IPS-18a (cell line): ENCODE results near the gene CFAP97D2.
"Not testable (repeated sequence)": the region's sequence is repeated elsewhere in the genome, so short reads cannot be mapped to it uniquely, and the experiment has no call there.

Experiments
- H3K27ac ChIP-seq: one replicate; pipeline ENCODE4 v1.5.1; 2013; ENCODE audit warnings: low read length
- H3K27me3 ChIP-seq: one replicate; pipeline ENCODE4 v1.6.1; 2013; ENCODE audit warnings: mild to moderate bottlenecking, low read length; ENCODE audit not compliant: control insufficient read depth, insufficient read depth
- H3K36me3 ChIP-seq: one replicate; pipeline ENCODE4 v1.6.1; 2013; ENCODE audit warnings: low read depth, low read length; ENCODE audit not compliant: control insufficient read depth
- H3K4me1 ChIP-seq: one replicate; pipeline ENCODE4 v1.6.1; 2013; ENCODE audit warnings: low read depth, low read length; ENCODE audit not compliant: control insufficient read depth
- H3K4me3 ChIP-seq: one replicate; pipeline ENCODE4 v1.5.1; 2013; ENCODE audit warnings: low read length
- H3K9ac ChIP-seq: one replicate; pipeline ENCODE4 v1.6.1; 2013; ENCODE audit warnings: mild to moderate bottlenecking, low read length, moderate library complexity
- H3K9me3 ChIP-seq: one replicate; pipeline ENCODE4 v1.6.1; 2013; ENCODE audit warnings: low read depth, low read length; ENCODE audit not compliant: control insufficient read depth

Gene CFAP97D2

GRCh38 chr13:114196629-114197028, 17.6 kb downstream of the CFAP97D2 start:
- Histone ChIP-seq H3K36me3 (no peaks in the 10 kb centered on the region), H3K9me3 (no peaks in the 10 kb centered on the region), H3K9ac (no peak overlapping the region), H3K27me3 (no peaks in the 10 kb centered on the region), H3K27ac (no peak overlapping the region), H3K4me3 (no peak overlapping the region), H3K4me1 (no peaks in the 10 kb centered on the region)

- Histone ChIP-seq H3K4me3 (no peak overlapping the region), H3K27me3 (no peaks in the 10 kb centered on the region), H3K4me1 (no peaks in the 10 kb centered on the region), H3K9me3 (no peaks in the 10 kb centered on the region), H3K36me3 (no peaks in the 10 kb centered on the region), H3K9ac (no peak overlapping the region), H3K27ac (no peak overlapping the region)
These were observed 19.5 kb downstream of the CFAP97D2 start for GRCh38 chr13:114198556-114198955.

GRCh38 chr13:114199526-114199925, 20.5 kb downstream of the CFAP97D2 start:
- H3K27ac ChIP-seq, H3K4me1 ChIP-seq, H3K9me3 ChIP-seq, H3K36me3 ChIP-seq, H3K27me3 ChIP-seq, H3K9ac ChIP-seq, H3K4me3 ChIP-seq: not testable (repeated sequence)

DNA sequence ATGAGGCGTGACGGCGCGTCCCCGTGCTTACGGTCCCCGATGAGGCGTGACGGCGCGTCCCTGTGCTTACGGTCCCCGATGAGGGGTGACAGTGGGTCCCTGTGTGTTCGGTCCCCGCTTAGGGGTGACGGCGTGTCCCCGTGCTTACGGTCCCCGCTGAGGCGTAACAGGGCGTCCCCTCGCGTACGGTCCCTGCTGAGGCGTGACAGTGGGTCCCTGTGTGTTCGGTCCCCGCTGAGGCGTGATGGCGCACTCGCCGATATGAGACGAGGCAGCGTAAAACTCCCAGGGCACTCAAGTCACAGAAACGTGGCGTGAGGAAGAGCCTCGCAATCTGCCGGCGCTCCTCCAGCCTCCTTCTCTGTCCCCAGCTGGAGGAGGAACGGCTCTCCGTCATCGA, 20.9 kb downstream of the CFAP97D2 start:
- Histone ChIP-seq H3K36me3 (no peaks in the 10 kb centered on the region), H3K4me3 (no peak overlapping the region), H3K9ac (no peak overlapping the region)

DNA sequence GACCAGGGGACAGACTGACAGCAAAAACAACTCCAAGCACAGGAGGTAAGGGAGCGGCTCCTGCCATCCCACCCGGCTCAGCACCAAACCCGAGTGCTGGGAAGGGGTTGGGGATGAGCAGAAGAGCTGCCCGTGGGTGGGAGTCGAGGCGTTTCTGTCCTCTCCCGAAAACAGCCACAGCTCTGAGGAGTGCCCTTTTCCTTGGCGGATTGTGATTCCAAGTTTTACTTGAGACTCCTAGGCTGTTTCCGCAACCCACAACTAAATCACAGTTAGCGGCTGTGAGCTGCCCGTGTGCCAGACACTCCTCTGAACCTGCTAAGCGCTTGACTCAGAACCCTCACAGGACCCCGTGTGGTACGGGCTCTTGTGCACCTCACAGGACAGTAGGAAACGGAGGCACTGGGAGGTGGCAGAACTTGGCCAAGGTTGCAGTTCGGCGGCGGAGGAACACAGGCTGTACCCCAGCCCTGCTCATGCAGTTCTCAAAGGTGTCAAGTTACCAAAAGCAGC, 21.4 kb downstream of the CFAP97D2 start:
- Histone ChIP-seq H3K4me3 (no peak overlapping the region), H3K27ac (no peak overlapping the region), H3K9ac (no peak overlapping the region), H3K9me3 (no peaks in the 10 kb centered on the region), H3K27me3 (no peaks in the 10 kb centered on the region), H3K36me3 (no peaks in the 10 kb centered on the region), H3K4me1 (no peaks in the 10 kb centered on the region)

More for the DNA sequence above, 20.9 kb downstream of the CFAP97D2 start:
- H3K4me1 ChIP-seq: no peaks in the 10 kb centered on the region
- no peak overlapping the region for H3K27ac ChIP-seq
- H3K27me3 ChIP-seq: no peaks in the 10 kb centered on the region
- H3K9me3 ChIP-seq: no peaks in the 10 kb centered on the region

- H3K4me1 ChIP-seq: no peaks in the 10 kb centered on the region
- H3K36me3 ChIP-seq: no peaks in the 10 kb centered on the region
- H3K4me3 ChIP-seq: no peak overlapping the region
- no peak overlapping the region for H3K9ac ChIP-seq
- H3K27me3 ChIP-seq: no peaks in the 10 kb centered on the region
- peaks cover 7% of the 10 kb centered on the region for H3K9me3 ChIP-seq
- H3K27ac ChIP-seq: no peak overlapping the region
These were observed 23.5 kb downstream of the CFAP97D2 start for GRCh38 chr13:114202581-114202980.

DNA sequence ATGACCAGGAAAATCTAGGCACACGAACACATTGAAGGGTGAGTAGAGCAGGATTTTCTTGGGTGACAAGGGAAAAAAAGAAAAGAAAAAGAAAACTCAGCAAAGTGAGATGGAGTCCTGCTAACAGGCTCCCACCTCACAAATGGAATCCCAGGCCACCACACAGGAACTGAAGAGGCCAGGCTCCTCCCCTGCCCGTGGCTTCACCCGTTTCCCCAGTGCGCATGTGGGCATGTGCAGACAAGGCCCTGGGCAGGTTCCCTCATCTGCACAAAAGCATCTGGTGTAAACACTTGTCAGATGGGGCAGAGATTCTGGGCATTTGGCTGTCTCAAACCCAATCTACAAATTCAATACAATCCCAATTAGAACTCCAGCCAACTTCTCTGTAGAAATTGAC, 24.5 kb downstream of the CFAP97D2 start:
- H3K9ac ChIP-seq: no peak overlapping the region
- H3K27ac ChIP-seq: no peak overlapping the region
- H3K9me3 ChIP-seq: peaks cover 9% of the 10 kb centered on the region
- H3K27me3 ChIP-seq: no peaks in the 10 kb centered on the region
- H3K36me3 ChIP-seq: no peaks in the 10 kb centered on the region
- H3K4me3 ChIP-seq: no peak overlapping the region
- H3K4me1 ChIP-seq: no peaks in the 10 kb centered on the region

DNA sequence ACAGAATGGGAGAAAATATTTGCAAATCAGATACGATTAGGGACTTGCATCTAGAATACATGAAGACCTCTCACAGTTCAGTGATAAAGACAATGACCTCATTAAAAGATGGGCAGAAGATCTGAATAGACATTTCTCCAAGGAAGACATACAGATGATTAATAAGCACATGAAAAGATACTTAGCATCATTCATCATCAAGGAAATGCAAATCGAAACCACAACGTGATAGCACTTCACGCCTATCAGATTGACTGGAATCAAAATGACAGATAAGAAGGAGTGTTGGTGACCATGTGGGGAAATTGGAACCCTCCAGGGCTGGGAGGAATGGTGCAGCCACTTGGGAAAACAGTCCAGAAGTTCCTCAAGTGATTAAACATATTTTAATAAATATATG, 25.8 kb downstream of the CFAP97D2 start:
- Histone ChIP-seq H3K9ac (no peak overlapping the region), H3K9me3 (peaks cover 9% of the 10 kb centered on the region), H3K4me3 (no peak overlapping the region), H3K27me3 (no peaks in the 10 kb centered on the region), H3K27ac (no peak overlapping the region), H3K36me3 (no peaks in the 10 kb centered on the region), H3K4me1 (no peaks in the 10 kb centered on the region)

- Histone ChIP-seq H3K36me3 (no peaks in the 10 kb centered on the region), H3K4me1 (no peaks in the 10 kb centered on the region), H3K9ac (no peak overlapping the region), H3K27me3 (no peaks in the 10 kb centered on the region), H3K9me3 (peaks cover 9% of the 10 kb centered on the region), H3K27ac (no peak overlapping the region), H3K4me3 (no peak overlapping the region)
These were observed 29.1 kb downstream of the CFAP97D2 start for GRCh38 chr13:114208134-114208533.

DNA sequence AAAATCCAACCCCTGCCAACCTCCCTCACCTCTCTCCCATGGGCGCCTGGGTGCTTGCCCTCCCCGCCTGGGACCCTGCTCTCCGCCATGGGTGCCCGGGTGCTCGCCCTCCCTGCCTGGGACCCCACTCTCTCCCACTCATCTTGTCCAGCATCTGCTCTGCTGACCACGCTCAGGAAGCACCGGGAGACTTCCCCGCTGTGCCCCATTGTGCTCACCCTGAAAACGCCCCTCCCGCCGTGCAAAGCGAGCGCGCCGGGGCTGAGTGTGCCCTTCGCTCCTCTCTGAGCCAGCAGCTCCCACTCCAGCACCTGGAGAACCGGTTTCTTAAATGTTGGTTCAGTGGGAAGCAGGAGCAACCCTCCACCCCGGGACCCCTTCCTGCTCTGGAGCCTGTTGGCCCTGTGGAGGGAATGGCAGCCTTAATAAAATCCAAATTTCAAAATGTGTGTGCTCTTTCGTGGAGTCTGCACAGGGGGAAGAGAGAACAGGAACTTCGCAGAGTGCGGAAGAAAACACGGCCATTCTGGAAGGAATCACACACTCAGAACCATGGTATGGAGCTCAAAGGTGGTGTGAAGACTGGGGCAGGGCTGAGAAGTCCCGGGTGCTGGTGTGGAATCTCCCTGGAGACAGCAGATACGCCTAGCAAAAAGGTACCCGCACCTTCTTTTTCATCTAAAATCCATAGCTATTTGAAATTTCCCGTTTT, 32.5 kb downstream of the CFAP97D2 start:
- H3K27ac ChIP-seq: no peak overlapping the region
- peaks cover 8% of the 10 kb centered on the region for H3K9me3 ChIP-seq
- no peaks in the 10 kb centered on the region for H3K36me3 ChIP-seq
- H3K4me3 ChIP-seq: no peak overlapping the region
- H3K9ac ChIP-seq: no peak overlapping the region
- no peaks in the 10 kb centered on the region for H3K27me3 ChIP-seq
- no peaks in the 10 kb centered on the region for H3K4me1 ChIP-seq

- H3K36me3 ChIP-seq: no peaks in the 10 kb centered on the region
- H3K27me3 ChIP-seq: no peaks in the 10 kb centered on the region
- no peak overlapping the region for H3K4me3 ChIP-seq
- no peaks in the 10 kb centered on the region for H3K4me1 ChIP-seq
- H3K27ac ChIP-seq: no peak overlapping the region
- H3K9me3 ChIP-seq: peaks cover 4% of the 10 kb centered on the region
- H3K9ac ChIP-seq: no peak overlapping the region
These were observed 33.1 kb downstream of the CFAP97D2 start for GRCh38 chr13:114212158-114212495.

- Histone ChIP-seq H3K9ac (no peak overlapping the region), H3K36me3 (no peaks in the 10 kb centered on the region), H3K27ac (no peak overlapping the region), H3K9me3 (no peaks in the 10 kb centered on the region), H3K4me3 (no peak overlapping the region), H3K4me1 (no peaks in the 10 kb centered on the region), H3K27me3 (no peaks in the 10 kb centered on the region)
These were observed 34.9 kb downstream of the CFAP97D2 start for GRCh38 chr13:114213980-114214379.
